H9 (cell line): ENCODE measurements around the gene FCMR. TPM values are rescaled to one million over a fixed set of nuclear protein-coding genes. Genes with fewer than 3 reads are reported as not detected.

ENCODE experiments used
- DNase-seq: peaks from one replicate; pipeline ENCODE4 v3.0.0-alpha.2; 2017
- H2AFZ ChIP-seq: one replicate; pipeline ENCODE4 v1.6.1; 2013; ENCODE audit warnings: mild to moderate bottlenecking, low read length, control low read depth, moderate library complexity
- H2AK5ac ChIP-seq: 2 replicates; pipeline ENCODE4 v1.6.1; 2013; ENCODE audit warnings: low read length, control low read depth, mixed read lengths; ENCODE audit not compliant: insufficient read length
- H2BK120ac ChIP-seq: one replicate; pipeline ENCODE4 v1.6.1; 2013; ENCODE audit warnings: low read depth, mild to moderate bottlenecking, low read length, control low read depth, inconsistent platforms; ENCODE audit not compliant: poor library complexity, severe bottlenecking
- H2BK12ac ChIP-seq: 2 replicates; pipeline ENCODE4 v1.6.1; 2013; ENCODE audit warnings: low read length, control low read depth, mixed read lengths, low read depth; ENCODE audit not compliant: insufficient read length
- H2BK15ac ChIP-seq: 2 replicates; pipeline ENCODE4 v1.6.1; 2013; ENCODE audit warnings: low read depth, low read length, control low read depth
- H2BK20ac ChIP-seq: one replicate; pipeline ENCODE4 v1.6.1; 2013; ENCODE audit warnings: low read depth, mild to moderate bottlenecking, low read length, control low read depth, inconsistent platforms; ENCODE audit not compliant: poor library complexity, severe bottlenecking
- H2BK5ac ChIP-seq: 2 replicates; pipeline ENCODE4 v1.6.1; 2013; ENCODE audit warnings: low read length, control low read depth, mixed read lengths; ENCODE audit not compliant: insufficient read length
- H3K14ac ChIP-seq: 2 replicates; pipeline ENCODE4 v1.6.1; 2013; ENCODE audit warnings: low read length, control low read depth; ENCODE audit not compliant: insufficient read depth
- H3K18ac ChIP-seq: 2 replicates; pipeline ENCODE4 v1.6.1; 2013; ENCODE audit warnings: low read depth, mild to moderate bottlenecking, mixed read lengths, low read length, control low read depth; ENCODE audit not compliant: insufficient read length
- H3K23ac ChIP-seq: 2 replicates; pipeline ENCODE4 v1.6.1; 2013; ENCODE audit warnings: low read length, control low read depth, mixed read lengths, low read depth; ENCODE audit not compliant: insufficient read length
- H3K23me2 ChIP-seq: 2 replicates; pipeline ENCODE4 v1.6.1; 2013; ENCODE audit warnings: low read depth, mild to moderate bottlenecking, mixed read lengths, low read length, control low read depth; ENCODE audit not compliant: insufficient read length, poor library complexity, severe bottlenecking
- H3K27ac ChIP-seq: 2 replicates; pipeline ENCODE4 v1.5.1; 2013; ENCODE audit warnings: low read length, control low read depth, mixed read lengths, low read depth; ENCODE audit not compliant: insufficient read length
- H3K27me3 ChIP-seq: 2 replicates; pipeline ENCODE4 v1.6.1; 2013; ENCODE audit warnings: low read length, control low read depth, inconsistent platforms; ENCODE audit not compliant: insufficient read depth
- H3K4ac ChIP-seq: 2 replicates; pipeline ENCODE4 v1.6.1; 2013; ENCODE audit warnings: low read depth, mild to moderate bottlenecking, control low read depth, inconsistent platforms, low read length, moderate library complexity
- H3K4me1 ChIP-seq: 2 replicates; pipeline ENCODE4 v1.6.1; 2013; ENCODE audit warnings: low read length, control low read depth, inconsistent platforms; ENCODE audit not compliant: insufficient read depth
- H3K4me2 ChIP-seq: 2 replicates; pipeline ENCODE4 v1.6.1; 2013; ENCODE audit warnings: low read length, control low read depth, mixed read lengths; ENCODE audit not compliant: insufficient read length, insufficient read depth
- H3K56ac ChIP-seq: 2 replicates; pipeline ENCODE4 v1.6.1; 2013; ENCODE audit warnings: low read depth, mild to moderate bottlenecking, mixed read lengths, low read length, control low read depth; ENCODE audit not compliant: insufficient read length
- H3K79me1 ChIP-seq: 2 replicates; pipeline ENCODE4 v1.6.1; 2013; ENCODE audit warnings: low read depth, mild to moderate bottlenecking, moderate library complexity, low read length, control low read depth, inconsistent platforms; ENCODE audit not compliant: insufficient read depth, poor library complexity, severe bottlenecking
- H3K79me2 ChIP-seq: 2 replicates; pipeline ENCODE4 v1.6.1; 2013; ENCODE audit warnings: low read length, control low read depth, inconsistent platforms; ENCODE audit not compliant: insufficient read depth
- H3K9ac ChIP-seq: 2 replicates; pipeline ENCODE4 v1.6.1; 2013; ENCODE audit warnings: low read length, control low read depth, mixed read lengths; ENCODE audit not compliant: insufficient read length; ENCODE audit errors: extremely low read depth
- H3K9me3 ChIP-seq: one replicate; pipeline ENCODE4 v1.6.1; 2013; ENCODE audit warnings: low read depth, low read length, inconsistent platforms; ENCODE audit not compliant: control insufficient read depth
- H3T11ph ChIP-seq: one replicate; pipeline ENCODE4 v1.6.1; 2013; ENCODE audit warnings: mild to moderate bottlenecking, low read length, control low read depth, inconsistent platforms
- H4K20me1 ChIP-seq: one replicate; pipeline ENCODE4 v1.6.1; 2013; ENCODE audit not compliant: control insufficient read depth, insufficient read length, insufficient read depth
- H4K5ac ChIP-seq: 2 replicates; pipeline ENCODE4 v1.6.1; 2013; ENCODE audit warnings: low read depth, mild to moderate bottlenecking, mixed read lengths, low read length, control low read depth; ENCODE audit not compliant: insufficient read length
- H4K8ac ChIP-seq: replicated peaks from 2 replicates; pipeline ENCODE4 v1.6.1; 2013; ENCODE audit warnings: low read length, control low read depth, mixed read lengths, low read depth; ENCODE audit not compliant: insufficient read length
- H4K91ac ChIP-seq: 2 replicates; pipeline ENCODE4 v1.6.1; 2013; ENCODE audit warnings: low read depth, mild to moderate bottlenecking, moderate library complexity, mixed read lengths, low read length, control low read depth; ENCODE audit not compliant: insufficient read length
- H3K27ac Mint-ChIP-seq, 3 experiments: 2 replicates in 2 of 3; 3 replicates in 1 of 3; pipeline ENCODE4 v1.8.0; 2020 to 2021; ENCODE audit warnings: mixed read lengths in 3 of 3, mild to moderate bottlenecking in 1 of 3, moderate library complexity in 1 of 3
- H3K27me3 Mint-ChIP-seq: 2 replicates; pipeline ENCODE4 v1.8.0; 2021; ENCODE audit warnings: low read depth, mild to moderate bottlenecking, moderate library complexity, mixed read lengths
- H3K36me3 Mint-ChIP-seq, 3 experiments: 2 replicates in 2 of 3; 3 replicates in 1 of 3; pipeline ENCODE4 v1.8.0; 2020 to 2021; ENCODE audit warnings: low read depth in 3 of 3, mixed read lengths in 3 of 3; ENCODE audit not compliant: insufficient read depth in 1 of 3
- H3K4me1 Mint-ChIP-seq, 2 experiments: 2 replicates each; pipeline ENCODE4 v1.8.0; 2020; ENCODE audit warnings: mixed read lengths in 2 of 2
- H3K4me3 Mint-ChIP-seq, 2 experiments: 2 replicates in 1 of 2; 3 replicates in 1 of 2; pipeline ENCODE4 v1.8.0; 2020 to 2021; ENCODE audit warnings: mild to moderate bottlenecking in 2 of 2, mixed read lengths in 2 of 2, moderate library complexity in 1 of 2
- H3K9me3 Mint-ChIP-seq, 2 experiments: 2 replicates in 1 of 2; 3 replicates in 1 of 2; pipeline ENCODE4 v1.8.0; 2020; ENCODE audit warnings: mild to moderate bottlenecking in 2 of 2, mixed read lengths in 2 of 2, moderate library complexity in 1 of 2
- CTCF ChIP-seq: fragments of 200-600 bp; sonication (generic); conservative IDR thresholded peaks from 3 replicates; pipeline ENCODE4 v1.8.0; 2021; ENCODE audit warnings: antibody characterized with exemption, mild to moderate bottlenecking
- whole genome bisulfite sequencing: extraction: QIAGEN DNeasy Blood & Tissue Kit; methylation state at CpG from one replicate; pipeline ENCODE4 v1.1.7; 2013; ENCODE audit warnings: missing lambda C conversion rate, low lambda C conversion rate, mixed read lengths; ENCODE audit not compliant: insufficient read length; ENCODE audit errors: extremely low coverage; 5-methylcytosine and 5-hydroxymethylcytosine counted together
- total RNA-seq: library from RNA; stranded (reverse); gene quantifications from 2 replicates; pipeline ENCODE4 v1.2.1, GENCODE V29; 2021

FCMR gene
- total RNA-seq, 1 experiment from 2014 or later, result not detected

GRCh38 chr1:206903687-206904086 lies 18.1 kb downstream of the FCMR start:
- Histone ChIP-seq H3K56ac (no peak overlapping the region), H3K79me2 (no peaks in the 10 kb centered on the region), H3K14ac (no peak overlapping the region), H2AFZ (no peak overlapping the region), H4K20me1 (no peaks in the 10 kb centered on the region), H3K4ac (no peak overlapping the region), H2BK5ac (no peak overlapping the region), H2BK12ac (no peak overlapping the region), H2BK15ac (no peak overlapping the region), H3K23ac (no peak overlapping the region), H3K9me3 (no peaks in the 10 kb centered on the region), H3K4me1 (0 out of 2 replicates have a peak, but pooled peaks cover under 1% of the 10 kb centered on the region), H3T11ph (no peak overlapping the region), H3K18ac (no peak overlapping the region), H3K27me3 (peaks cover 7% of the 10 kb centered on the region; the same call in 1 of the 2 replicates), H3K27ac (no peak overlapping the region), H3K79me1 (no peaks in the 10 kb centered on the region), H2BK120ac (no peak overlapping the region), H4K8ac (no peak overlapping the region), H4K91ac (no peak overlapping the region), H2BK20ac (no peak overlapping the region), H3K4me2 (no peak overlapping the region), H3K9ac (no peak overlapping the region), H3K23me2 (no peaks in the 10 kb centered on the region), H4K5ac (no peak overlapping the region), H2AK5ac (no peak overlapping the region)
- Mint-ChIP-seq H3K4me1 (peaks cover 3 to 14% of the 10 kb centered on the region in 2 experiments), H3K27ac (no peak overlapping the region), H3K4me3 (no peak overlapping the region), H3K27me3 (peaks cover 53% of the 10 kb centered on the region), H3K36me3 (no peaks in the 10 kb centered on the region; a peak in 1 of 7 replicates), H3K9me3 (no peaks in the 10 kb centered on the region)
- WGBS, result no CpG with 5 or more reads among the region's 2 CpGs
- no peak for TF ChIP-seq CTCF
- DNase-seq, result no peak
